Mucosa of rectum (tissue), 2 donors: Measurements from ENCODE around the gene MAST4.

Source experiments
- H3K27ac ChIP-seq, 2 donors: one replicate each; pipeline ENCODE4 v1.7.0; 2013; ENCODE audit warnings: inconsistent platforms in 2 of 2, low read depth in 2 of 2, low read length in 2 of 2
- H3K27me3 ChIP-seq, 2 donors: one replicate each; pipeline ENCODE4 v1.7.0; 2013; ENCODE audit warnings: low read length in 2 of 2; ENCODE audit not compliant: control insufficient read depth in 2 of 2, insufficient read depth in 2 of 2
- H3K36me3 ChIP-seq, 2 donors: one replicate each; pipeline ENCODE4 v1.7.0; 2013; ENCODE audit warnings: low read length in 2 of 2; ENCODE audit not compliant: control insufficient read depth in 2 of 2, insufficient read depth in 2 of 2
- H3K4me1 ChIP-seq, 2 donors: one replicate each; pipeline ENCODE4 v1.7.0; 2013; ENCODE audit warnings: low read length in 2 of 2, mild to moderate bottlenecking in 1 of 2; ENCODE audit not compliant: control insufficient read depth in 2 of 2, insufficient read depth in 2 of 2
- H3K4me3 ChIP-seq, 2 donors: one replicate each; pipeline ENCODE4 v1.7.0; 2013; ENCODE audit warnings: low read length in 2 of 2
- H3K9ac ChIP-seq, 2 donors: one replicate each; pipeline ENCODE4 v1.7.0; 2013; ENCODE audit warnings: low read length in 2 of 2, low read depth in 1 of 2, mild to moderate bottlenecking in 1 of 2
- H3K9me3 ChIP-seq, 2 donors: one replicate each; pipeline ENCODE4 v1.7.0; 2013; ENCODE audit warnings: low read length in 2 of 2; ENCODE audit not compliant: control insufficient read depth in 2 of 2
- donor health status: healthy.
- donor health status: Normal muscosa, but diverticular disease.

The MAST4 gene

GRCh38 chr5:67002832-67003684 lies 406.9 kb downstream of the MAST4 start:
- H3K4me1 ChIP-seq: peaks cover 6 to 12% of the 10 kb centered on the region in 2 donors
- no peaks in the 10 kb centered on the region for H3K36me3 ChIP-seq
- H3K4me3 ChIP-seq: peak overlapping the region; percentile 73 to 87
- no peaks in the 10 kb centered on the region for H3K9me3 ChIP-seq
- H3K27ac ChIP-seq: peak overlapping the region; percentile 85 to 88
- H3K9ac ChIP-seq: peak overlapping the region; percentile 69 to 84
- no peaks in the 10 kb centered on the region for H3K27me3 ChIP-seq

GRCh38 chr5:67003685-67003934 lies 407.4 kb downstream of the MAST4 start:
- Histone ChIP-seq H3K4me1 (peaks cover 6 to 12% of the 10 kb centered on the region in 2 donors), H3K27ac (peak overlapping the region; percentile 85 to 88)

GRCh38 chr5:67003935-67004729 lies 407.9 kb downstream of the MAST4 start:
- Histone ChIP-seq H3K4me3 (peak overlapping the region; percentile 73 to 87), H3K27me3 (no peaks in the 10 kb centered on the region), H3K36me3 (no peaks in the 10 kb centered on the region), H3K9ac (peak overlapping the region; percentile 84 to 87), H3K4me1 (peaks cover 6 to 12% of the 10 kb centered on the region in 2 donors), H3K9me3 (no peaks in the 10 kb centered on the region), H3K27ac (peak overlapping the region; percentile 85 to 88)

More at GRCh38 chr5:67003685-67003934, 407.4 kb downstream of the MAST4 start:
- peak overlapping the region; percentile 73 to 87 for H3K4me3 ChIP-seq
- H3K9ac ChIP-seq: peak overlapping the region; percentile 69 to 84
- H3K36me3 ChIP-seq: no peaks in the 10 kb centered on the region
- no peaks in the 10 kb centered on the region for H3K9me3 ChIP-seq
- H3K27me3 ChIP-seq: no peaks in the 10 kb centered on the region

GRCh38 chr5:67004730-67005350 lies 408.6 kb downstream of the MAST4 start:
- H3K4me3 ChIP-seq: peak overlapping the region; percentile 73 to 87
- peak overlapping the region; percentile 85 to 88 for H3K27ac ChIP-seq
- H3K36me3 ChIP-seq: no peaks in the 10 kb centered on the region
- no peaks in the 10 kb centered on the region for H3K27me3 ChIP-seq
- H3K4me1 ChIP-seq: peaks cover 6 to 12% of the 10 kb centered on the region in 2 donors
- H3K9ac ChIP-seq: peak overlapping the region; percentile 84 to 87
- no peaks in the 10 kb centered on the region for H3K9me3 ChIP-seq

- no peak overlapping the region for H3K27ac ChIP-seq
- no peaks in the 10 kb centered on the region for H3K27me3 ChIP-seq
- peak overlapping the region in 1 of 2 donors; percentile 84 for H3K9ac ChIP-seq
- peak overlapping the region; percentile 7 to 87 for H3K4me3 ChIP-seq
- H3K36me3 ChIP-seq: no peaks in the 10 kb centered on the region
- peaks cover 6 to 12% of the 10 kb centered on the region in 2 donors for H3K4me1 ChIP-seq
- no peaks in the 10 kb centered on the region for H3K9me3 ChIP-seq
Observed at GRCh38 chr5:67005737-67006499, 409.7 kb downstream of the MAST4 start.

- no peaks in the 10 kb centered on the region for H3K9me3 ChIP-seq
- H3K9ac ChIP-seq: no peak overlapping the region
- H3K36me3 ChIP-seq: no peaks in the 10 kb centered on the region
- H3K4me3 ChIP-seq: peak overlapping the region; percentile 7 to 33
- H3K27ac ChIP-seq: no peak overlapping the region
- H3K27me3 ChIP-seq: no peaks in the 10 kb centered on the region
- H3K4me1 ChIP-seq: peaks cover 6 to 12% of the 10 kb centered on the region in 2 donors
Observed at GRCh38 chr5:67006500-67006848, 410.3 kb downstream of the MAST4 start.

- no peak overlapping the region for H3K27ac ChIP-seq
- H3K4me3 ChIP-seq: no peak overlapping the region
- H3K36me3 ChIP-seq: no peaks in the 10 kb centered on the region
Observed at GRCh38 chr5:67009028-67009427, 412.8 kb downstream of the MAST4 start.

GRCh38 chr5:67010684-67011409 lies 414.7 kb downstream of the MAST4 start:
- H3K9me3 ChIP-seq: no peaks in the 10 kb centered on the region
- H3K27ac ChIP-seq: peak overlapping the region in 1 of 2 donors; percentile 1
- no peaks in the 10 kb centered on the region for H3K27me3 ChIP-seq
- H3K4me3 ChIP-seq: no peak overlapping the region
- H3K36me3 ChIP-seq: no peaks in the 10 kb centered on the region
- peaks cover 6 to 8% of the 10 kb centered on the region in 2 donors for H3K4me1 ChIP-seq
- no peak overlapping the region for H3K9ac ChIP-seq

More at GRCh38 chr5:67009028-67009427, 412.8 kb downstream of the MAST4 start:
- H3K9me3 ChIP-seq: no peaks in the 10 kb centered on the region
- peaks cover 2 to 9% of the 10 kb centered on the region in 2 donors for H3K4me1 ChIP-seq
- no peaks in the 10 kb centered on the region for H3K27me3 ChIP-seq
- no peak overlapping the region for H3K9ac ChIP-seq

GRCh38 chr5:67011422-67011821 lies 415.2 kb downstream of the MAST4 start:
- no peaks in the 10 kb centered on the region for H3K36me3 ChIP-seq
- H3K27ac ChIP-seq: no peak overlapping the region
- H3K4me1 ChIP-seq: peaks cover 5 to 10% of the 10 kb centered on the region in 2 donors
- H3K9me3 ChIP-seq: no peaks in the 10 kb centered on the region
- H3K4me3 ChIP-seq: no peak overlapping the region
- H3K27me3 ChIP-seq: no peaks in the 10 kb centered on the region
- H3K9ac ChIP-seq: no peak overlapping the region
